ENCODE results near the gene NFATC1. TPM values are rescaled to one million over a fixed set of nuclear protein-coding genes. Genes with fewer than 3 reads are reported as not detected.
A peak's percentile ranks its signal among the peaks of the same experiment; 100 is the strongest.

NFATC1 gene
- total RNA-seq, 1 donor from 2014 or later: 18.3 TPM

DNA sequence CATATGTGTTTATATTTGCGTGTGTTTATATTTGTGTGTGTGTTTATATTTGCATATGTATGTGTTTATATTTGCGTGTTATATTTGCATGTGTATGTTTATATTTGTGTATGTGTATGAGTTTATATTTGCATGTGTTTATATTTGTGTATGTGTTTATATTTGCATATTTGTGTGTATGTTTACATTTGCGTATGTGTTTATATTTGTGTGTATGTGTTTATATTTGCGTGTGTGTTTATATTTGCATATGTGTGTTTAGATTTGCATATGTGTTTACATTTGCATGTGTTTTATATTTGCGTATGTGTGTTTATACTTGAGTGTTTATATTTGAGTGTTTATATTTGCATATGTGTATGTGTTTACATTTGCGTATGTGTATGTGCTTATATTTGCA, 168.2 kb downstream of the NFATC1 start:
- Histone ChIP-seq H3K4me1 (peaks cover 27% of the 10 kb centered on the region), H3K27ac (replicated peaks) (no peak overlapping the region), H3K9me3 (replicated peaks) (no peaks in the 10 kb centered on the region), H3K4me3 (no peak overlapping the region), H3K27me3 (ENCODE audit: low read depth) (no peaks in the 10 kb centered on the region), H3K36me3 (no peaks in the 10 kb centered on the region)
- no peak for TF ChIP-seq CTCF (IDR thresholded peaks at IDR 0.05; ENCODE audit: borderline replicate concordance)
- intact Hi-C loops (cut with micrococcal nuclease): no loop called here
- no peak for DNase-seq

GRCh38 chr18:79564441-79564840, 168.7 kb downstream of the NFATC1 start:
- TF ChIP-seq CTCF (IDR thresholded peaks at IDR 0.05; ENCODE audit: borderline replicate concordance): no peak
- H3K36me3 ChIP-seq: no peaks in the 10 kb centered on the region
- intact Hi-C loops (cut with micrococcal nuclease): no loop called here
- no peak overlapping the region for H3K4me3 ChIP-seq
- no peaks in the 10 kb centered on the region for H3K27me3 ChIP-seq (ENCODE audit: low read depth)
- peaks cover 27% of the 10 kb centered on the region for H3K4me1 ChIP-seq
- no peak for DNase-seq
- no peak overlapping the region for H3K27ac ChIP-seq (replicated peaks)
- no peaks in the 10 kb centered on the region for H3K9me3 ChIP-seq (replicated peaks)

- TF ChIP-seq CTCF (IDR thresholded peaks at IDR 0.05; ENCODE audit: borderline replicate concordance): no peak
- intact Hi-C loops (cut with micrococcal nuclease): no loop called here
- Histone ChIP-seq H3K4me1 (peaks cover 29% of the 10 kb centered on the region), H3K27me3 (ENCODE audit: low read depth) (no peaks in the 10 kb centered on the region), H3K4me3 (no peak overlapping the region), H3K27ac (replicated peaks) (peak overlapping the region; percentile 62), H3K36me3 (no peaks in the 10 kb centered on the region), H3K9me3 (replicated peaks) (peaks cover 2% of the 10 kb centered on the region)
- DNase-seq: no peak
Observed at GRCh38 chr18:79566771-79567431, 171.2 kb downstream of the NFATC1 start.

GRCh38 chr18:79567481-79568147, 171.9 kb downstream of the NFATC1 start:
- Histone ChIP-seq H3K27me3 (ENCODE audit: low read depth) (no peaks in the 10 kb centered on the region), H3K9me3 (replicated peaks) (peaks cover 9% of the 10 kb centered on the region), H3K36me3 (no peaks in the 10 kb centered on the region), H3K4me1 (peaks cover 33% of the 10 kb centered on the region), H3K4me3 (peak overlapping the region; percentile 38), H3K27ac (replicated peaks) (peak overlapping the region; percentile 62)
- no peak for TF ChIP-seq CTCF (IDR thresholded peaks at IDR 0.05; ENCODE audit: borderline replicate concordance)
- peak; percentile 71 for DNase-seq
- intact Hi-C loops (cut with micrococcal nuclease): no loop called here

GRCh38 chr18:79568543-79569205, 172.9 kb downstream of the NFATC1 start:
- Histone ChIP-seq H3K36me3 (peaks cover 4% of the 10 kb centered on the region), H3K4me3 (no peak overlapping the region), H3K9me3 (replicated peaks) (peaks cover 20% of the 10 kb centered on the region), H3K27me3 (ENCODE audit: low read depth) (no peaks in the 10 kb centered on the region), H3K27ac (replicated peaks) (no peak overlapping the region), H3K4me1 (peaks cover 33% of the 10 kb centered on the region)
- no peak for TF ChIP-seq CTCF (IDR thresholded peaks at IDR 0.05; ENCODE audit: borderline replicate concordance)
- intact Hi-C loops (cut with micrococcal nuclease): no loop called here
- no peak for DNase-seq

All from left ventricle myocardium inferior (tissue), 1 donor.